HG03064 (cell line): ENCODE data around the gene RTEL1.
"Not testable (repeated sequence)": the region's sequence is repeated elsewhere in the genome, so short reads cannot be mapped to it uniquely, and the experiment has no call there.

Experiments used
- ATAC-seq: cut with Tn5 transposase; IDR thresholded peaks from one replicate; pipeline ENCODE4 v1.9.1; 2021; ENCODE audit warnings: low read depth; ENCODE audit not compliant: unreplicated experiment

Gene RTEL1

GRCh38 chr20:63665708-63666107, 7.6 kb downstream of the RTEL1 start:
- ATAC-seq: no peak

GRCh38 chr20:63667858-63668257, 9.7 kb downstream of the RTEL1 start:
- ATAC-seq: no peak

GRCh38 chr20:63668351-63668750, 10.2 kb downstream of the RTEL1 start:
- ATAC-seq: no peak

- not testable (repeated sequence) for ATAC-seq
Observed at GRCh38 chr20:63671695-63672094, 13.6 kb downstream of the RTEL1 start.

- no peak for ATAC-seq
Observed at GRCh38 chr20:63672666-63673065, 14.6 kb downstream of the RTEL1 start.

GRCh38 chr20:63673951-63674350, 15.8 kb downstream of the RTEL1 start:
- ATAC-seq: no peak

GRCh38 chr20:63675681-63676368, 17.7 kb downstream of the RTEL1 start:
- no peak for ATAC-seq

GRCh38 chr20:63678071-63678470, 20.0 kb downstream of the RTEL1 start:
- no peak for ATAC-seq

GRCh38 chr20:63678667-63679465, 20.8 kb downstream of the RTEL1 start:
- no peak for ATAC-seq

- no peak for ATAC-seq
Observed at GRCh38 chr20:63679799-63680305, 21.7 kb downstream of the RTEL1 start.

- no peak for ATAC-seq
Observed at GRCh38 chr20:63680427-63680826, 22.3 kb downstream of the RTEL1 start.

- no peak for ATAC-seq
Observed at GRCh38 chr20:63680857-63681608, 22.9 kb downstream of the RTEL1 start.

GRCh38 chr20:63681609-63682142, 23.6 kb downstream of the RTEL1 start:
- ATAC-seq: no peak

- no peak for ATAC-seq
Observed at GRCh38 chr20:63682384-63683139, 24.4 kb downstream of the RTEL1 start.

- ATAC-seq: no peak
Observed at GRCh38 chr20:63685269-63686026, 27.3 kb downstream of the RTEL1 start.

- no peak for ATAC-seq
Observed at GRCh38 chr20:63686094-63686491, 28.0 kb downstream of the RTEL1 start.

- no peak for ATAC-seq
Observed at GRCh38 chr20:63686492-63687321, 28.6 kb downstream of the RTEL1 start.

GRCh38 chr20:63687419-63688178, 29.5 kb downstream of the RTEL1 start:
- ATAC-seq: no peak
